NCI-H748 (cell line): ENCODE data around the gene ARHGEF28.

ENCODE experiments used
- DNase-seq: peaks from one replicate; lab custom pipeline; 2025; ENCODE audit not compliant: unreplicated experiment; lab: John Stamatoyannopoulos, UW

ARHGEF28 gene

GRCh38 chr5:73735032-73735734 is 109.2 kb downstream of the ARHGEF28 start:
- no peak for DNase-seq

GRCh38 chr5:73739650-73740049 is 113.7 kb downstream of the ARHGEF28 start:
- DNase-seq = no peak

GRCh38 chr5:73740274-73740790 is 114.3 kb downstream of the ARHGEF28 start:
- no peak for DNase-seq

- no peak for DNase-seq
Observed at GRCh38 chr5:73743161-73743560, 117.2 kb downstream of the ARHGEF28 start.

GRCh38 chr5:73745836-73746235 is 119.8 kb downstream of the ARHGEF28 start:
- no peak for DNase-seq

GRCh38 chr5:73746608-73747007 is 120.6 kb downstream of the ARHGEF28 start:
- DNase-seq = no peak

GRCh38 chr5:73747696-73748380 is 121.8 kb downstream of the ARHGEF28 start:
- DNase-seq = no peak

GRCh38 chr5:73748510-73749400 is 122.8 kb downstream of the ARHGEF28 start:
- no peak for DNase-seq

GRCh38 chr5:73749485-73750270 is 123.7 kb downstream of the ARHGEF28 start:
- no peak for DNase-seq

- DNase-seq = no peak
Observed at GRCh38 chr5:73751254-73751914, 125.4 kb downstream of the ARHGEF28 start.

GRCh38 chr5:73754254-73754653 is 128.3 kb downstream of the ARHGEF28 start:
- no peak for DNase-seq

- no peak for DNase-seq
Observed at GRCh38 chr5:73757416-73757815, 131.4 kb downstream of the ARHGEF28 start.

- DNase-seq = no peak
Observed at GRCh38 chr5:73759771-73760170, 133.8 kb downstream of the ARHGEF28 start.

GRCh38 chr5:73763300-73764032 is 137.5 kb downstream of the ARHGEF28 start:
- DNase-seq = peak; percentile 55

GRCh38 chr5:73764586-73764985 is 138.6 kb downstream of the ARHGEF28 start:
- DNase-seq = no peak

- no peak for DNase-seq
Observed at GRCh38 chr5:73764996-73765395, 139.0 kb downstream of the ARHGEF28 start.

- DNase-seq = no peak
Observed at GRCh38 chr5:73766902-73767301, 140.9 kb downstream of the ARHGEF28 start.

- no peak for DNase-seq
Observed at GRCh38 chr5:73770172-73771025, 144.4 kb downstream of the ARHGEF28 start.
